ENCODE data around the gene BMP7.
A peak's percentile ranks its signal among the peaks of the same experiment; 100 is the strongest.

The BMP7 gene

DNA sequence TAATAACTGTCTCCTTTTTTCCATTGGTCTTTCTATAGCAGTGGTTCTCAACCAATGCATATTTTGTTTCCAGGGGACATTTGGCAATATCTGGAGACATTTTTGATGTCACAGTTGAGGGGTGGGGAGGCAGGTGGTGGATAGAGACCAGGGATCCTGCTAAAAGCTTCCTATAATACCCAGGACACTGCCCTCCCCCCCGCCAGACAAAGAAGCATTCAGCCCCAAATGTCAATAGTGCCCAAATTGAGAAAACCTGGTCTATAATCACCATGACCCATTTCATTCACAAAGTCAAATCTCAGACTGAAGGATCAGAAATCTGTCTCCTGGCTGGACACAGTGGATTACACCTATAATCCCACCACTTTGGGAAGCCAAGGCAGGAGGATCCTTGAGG, 128.8 kb downstream of the BMP7 start (continued):
- TF ChIP-seq, protein P1, sequence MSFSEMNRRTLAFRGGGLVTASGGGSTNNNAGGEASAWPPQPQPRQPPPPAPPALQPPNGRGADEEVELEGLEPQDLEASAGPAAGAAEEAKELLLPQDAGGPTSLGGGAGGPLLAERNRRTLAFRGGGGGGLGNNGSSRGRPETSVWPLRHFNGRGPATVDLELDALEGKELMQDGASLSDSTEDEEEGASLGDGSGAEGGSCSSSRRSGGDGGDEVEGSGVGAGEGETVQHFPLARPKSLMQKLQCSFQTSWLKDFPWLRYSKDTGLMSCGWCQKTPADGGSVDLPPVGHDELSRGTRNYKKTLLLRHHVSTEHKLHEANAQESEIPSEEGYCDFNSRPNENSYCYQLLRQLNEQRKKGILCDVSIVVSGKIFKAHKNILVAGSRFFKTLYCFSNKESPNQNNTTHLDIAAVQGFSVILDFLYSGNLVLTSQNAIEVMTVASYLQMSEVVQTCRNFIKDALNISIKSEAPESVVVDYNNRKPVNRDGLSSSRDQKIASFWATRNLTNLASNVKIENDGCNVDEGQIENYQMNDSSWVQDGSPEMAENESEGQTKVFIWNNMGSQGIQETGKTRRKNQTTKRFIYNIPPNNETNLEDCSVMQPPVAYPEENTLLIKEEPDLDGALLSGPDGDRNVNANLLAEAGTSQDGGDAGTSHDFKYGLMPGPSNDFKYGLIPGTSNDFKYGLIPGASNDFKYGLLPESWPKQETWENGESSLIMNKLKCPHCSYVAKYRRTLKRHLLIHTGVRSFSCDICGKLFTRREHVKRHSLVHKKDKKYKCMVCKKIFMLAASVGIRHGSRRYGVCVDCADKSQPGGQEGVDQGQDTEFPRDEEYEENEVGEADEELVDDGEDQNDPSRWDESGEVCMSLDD (tag by site-specific recombination; IDR thresholded peaks at IDR 0.05) = no peak
- no peak for TF ChIP-seq ZNF239 (tag by site-specific recombination; IDR thresholded peaks at IDR 0.05)

DNA sequence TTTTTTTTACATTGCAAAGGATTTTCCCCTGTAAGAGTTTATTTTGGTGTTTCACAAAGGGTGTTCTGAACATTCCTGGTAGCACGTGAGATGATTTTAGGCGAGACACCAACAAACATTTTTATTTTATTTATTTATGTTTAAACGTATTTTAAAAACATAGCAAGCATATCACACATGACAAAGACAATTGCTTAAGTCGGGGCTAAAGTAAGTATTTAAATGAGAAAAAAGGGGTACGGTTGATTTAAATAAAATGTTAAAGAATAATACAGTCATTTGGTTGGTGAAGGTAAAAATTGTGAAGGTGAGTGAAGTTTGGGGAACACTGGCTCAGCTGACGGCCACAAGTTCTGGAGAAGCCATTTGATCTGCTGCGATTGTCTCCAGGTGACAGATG, 129.7 kb downstream of the BMP7 start:
- ChIA-PET CTCF (no interaction called here), POLR2A (no interaction called here)
- no peaks in the 10 kb centered on the region for H3K9me3 ChIP-seq (ENCODE audit: control insufficient read depth, insufficient read depth, low read depth, low read length)

DNA sequence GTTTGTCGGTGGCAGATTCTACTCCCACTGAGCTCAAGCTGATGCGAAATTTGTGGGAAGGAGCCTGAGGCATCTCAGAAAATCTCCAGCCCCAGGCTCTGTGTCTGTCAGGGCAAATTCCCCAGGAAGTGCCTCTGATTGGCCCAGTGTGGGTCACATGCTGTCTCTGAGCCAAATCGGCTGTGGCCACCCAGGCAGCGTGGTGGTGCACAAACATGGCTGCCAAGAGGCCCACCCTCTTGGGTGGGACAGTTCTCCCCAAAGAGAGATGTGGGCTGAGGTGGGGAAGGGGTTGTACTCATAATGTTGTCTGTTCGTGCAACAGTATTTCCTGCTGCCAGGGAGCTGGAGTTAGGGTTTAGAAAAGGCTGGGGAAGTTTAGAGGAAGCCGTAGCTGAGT, 130.6 kb downstream of the BMP7 start:
- Histone ChIP-seq H3K27ac (ENCODE audit: extremely low read depth, low read depth, low read length) (no peak overlapping the region), H3K4me1 (ENCODE audit: control insufficient read depth, insufficient read depth, low read length) (no peaks in the 10 kb centered on the region), H3K4me3 (ENCODE audit: low read depth, low read length) (no peak overlapping the region), H3K36me3 (ENCODE audit: control insufficient read depth in 2 of 2, insufficient read depth in 1 of 2, low read length in 2 of 2) (no peaks in the 10 kb centered on the region), H3K9me3 (ENCODE audit: control insufficient read depth, insufficient read depth, low read depth, low read length) (no peaks in the 10 kb centered on the region)
- POLR2A ChIA-PET = no interaction called here
- TF ChIP-seq, protein P2, sequence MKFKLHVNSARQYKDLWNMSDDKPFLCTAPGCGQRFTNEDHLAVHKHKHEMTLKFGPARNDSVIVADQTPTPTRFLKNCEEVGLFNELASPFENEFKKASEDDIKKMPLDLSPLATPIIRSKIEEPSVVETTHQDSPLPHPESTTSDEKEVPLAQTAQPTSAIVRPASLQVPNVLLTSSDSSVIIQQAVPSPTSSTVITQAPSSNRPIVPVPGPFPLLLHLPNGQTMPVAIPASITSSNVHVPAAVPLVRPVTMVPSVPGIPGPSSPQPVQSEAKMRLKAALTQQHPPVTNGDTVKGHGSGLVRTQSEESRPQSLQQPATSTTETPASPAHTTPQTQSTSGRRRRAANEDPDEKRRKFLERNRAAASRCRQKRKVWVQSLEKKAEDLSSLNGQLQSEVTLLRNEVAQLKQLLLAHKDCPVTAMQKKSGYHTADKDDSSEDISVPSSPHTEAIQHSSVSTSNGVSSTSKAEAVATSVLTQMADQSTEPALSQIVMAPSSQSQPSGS (tag by site-specific recombination; IDR thresholded peaks at IDR 0.05; ENCODE audit: low read depth) = no peak
- TF ChIP-seq YY1 (tag by site-specific recombination; IDR thresholded peaks at IDR 0.05) = 0 out of 2 replicates have a peak, but pooled peaks have one; percentile 8
- no peak for TF ChIP-seq ZNF776 (tag by site-specific recombination; IDR thresholded peaks at IDR 0.05; ENCODE audit: borderline replicate concordance)
- CTCF ChIA-PET = no interaction called here

More for the DNA sequence above, 129.7 kb downstream of the BMP7 start:
- Histone ChIP-seq H3K27ac (ENCODE audit: extremely low read depth, low read depth, low read length) (no peak overlapping the region), H3K4me3 (ENCODE audit: low read depth, low read length) (no peak overlapping the region), H3K36me3 (ENCODE audit: control insufficient read depth in 2 of 2, insufficient read depth in 1 of 2, low read length in 2 of 2) (no peaks in the 10 kb centered on the region), H3K4me1 (ENCODE audit: control insufficient read depth, insufficient read depth, low read length) (no peaks in the 10 kb centered on the region)
- no peak for TF ChIP-seq BCL11B (tag by site-specific recombination; IDR thresholded peaks at IDR 0.05; ENCODE audit: low read depth)
- no peak for TF ChIP-seq GFI1B (tag by site-specific recombination; IDR thresholded peaks at IDR 0.05)
- TF ChIP-seq ZNF354C (tag by site-specific recombination; IDR thresholded peaks at IDR 0.05; ENCODE audit: borderline replicate concordance, low read depth) = no peak
- no peak for TF ChIP-seq RBAK (tag by site-specific recombination; IDR thresholded peaks at IDR 0.05)
- TF ChIP-seq ZNF600 (tag by site-specific recombination; IDR thresholded peaks at IDR 0.05) = no peak
- no peak for TF ChIP-seq ZNF223 (tag by site-specific recombination; IDR thresholded peaks at IDR 0.05)
- no peak for TF ChIP-seq ZNF416 (tag by site-specific recombination; IDR thresholded peaks at IDR 0.05)
- no peak for TF ChIP-seq MEIS1 (CRISPR knock-in tag; IDR thresholded peaks at IDR 0.05; ENCODE audit: borderline replicate concordance)
- TF ChIP-seq, protein P3, sequence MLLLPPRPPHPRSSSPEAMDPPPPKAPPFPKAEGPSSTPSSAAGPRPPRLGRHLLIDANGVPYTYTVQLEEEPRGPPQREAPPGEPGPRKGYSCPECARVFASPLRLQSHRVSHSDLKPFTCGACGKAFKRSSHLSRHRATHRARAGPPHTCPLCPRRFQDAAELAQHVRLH (tag by site-specific recombination; IDR thresholded peaks at IDR 0.05) = no peak
- no peak for TF ChIP-seq GLIS2 (tag by site-specific recombination; IDR thresholded peaks at IDR 0.05)
- no peak for TF ChIP-seq GLI4 (tag by site-specific recombination; IDR thresholded peaks at IDR 0.05)
- TF ChIP-seq SALL2 (tag by site-specific recombination; IDR thresholded peaks at IDR 0.05; ENCODE audit: borderline replicate concordance) = no peak
- no peak for TF ChIP-seq ZNF146 (tag by site-specific recombination; IDR thresholded peaks at IDR 0.05)
- no peak for TF ChIP-seq GLIS1 (tag by site-specific recombination; IDR thresholded peaks at IDR 0.05)
- TF ChIP-seq ZSCAN16 (tag by site-specific recombination; IDR thresholded peaks at IDR 0.05) = no peak
- no peak for TF ChIP-seq ZNF654 (tag by site-specific recombination; IDR thresholded peaks at IDR 0.05; ENCODE audit: low read depth)
- TF ChIP-seq ZNF660 (tag by site-specific recombination; IDR thresholded peaks at IDR 0.05) = no peak
- no peak for TF ChIP-seq ZNF221 (tag by site-specific recombination; IDR thresholded peaks at IDR 0.05; ENCODE audit: borderline replicate concordance)
- no peak for TF ChIP-seq ZNF174 (tag by site-specific recombination; IDR thresholded peaks at IDR 0.05)
